GM18505 (cell line): Measurements from ENCODE around the gene KRT86.
"Not testable (repeated sequence)": the region's sequence is repeated elsewhere in the genome, so short reads cannot be mapped to it uniquely, and the experiment has no call there.

Experiments used
- ATAC-seq: cut with Tn5 transposase; IDR thresholded peaks from one replicate; pipeline ENCODE4 v1.9.1; 2021; ENCODE audit not compliant: unreplicated experiment
- POLR2A ChIP-seq: IDR thresholded peaks from 4 replicates; pipeline ENCODE4 v1.6.1; 2011; ENCODE audit warnings: borderline replicate concordance; ENCODE audit not compliant: insufficient read depth, insufficient read length; ENCODE audit errors: extremely low read depth

The KRT86 gene

GRCh38 chr12:52233462-52234207, 40.8 kb upstream of the KRT86 start:
- no peak for TF ChIP-seq POLR2A
- no peak for ATAC-seq

GRCh38 chr12:52234223-52234810, 40.1 kb upstream of the KRT86 start:
- ATAC-seq: no peak
- no peak for TF ChIP-seq POLR2A

- ATAC-seq: no peak
- TF ChIP-seq POLR2A: no peak
These were observed 39.3 kb upstream of the KRT86 start for GRCh38 chr12:52235001-52235764.

- ATAC-seq: no peak
- no peak for TF ChIP-seq POLR2A
These were observed 38.6 kb upstream of the KRT86 start for GRCh38 chr12:52235822-52236361.

- no peak for ATAC-seq
- no peak for TF ChIP-seq POLR2A
These were observed 37.9 kb upstream of the KRT86 start for GRCh38 chr12:52236386-52237050.

- TF ChIP-seq POLR2A: no peak
- no peak for ATAC-seq
These were observed 36.1 kb upstream of the KRT86 start for GRCh38 chr12:52238207-52238840.

- no peak for ATAC-seq
- TF ChIP-seq POLR2A: no peak
These were observed 35.4 kb upstream of the KRT86 start for GRCh38 chr12:52238916-52239646.

- no peak for ATAC-seq
- TF ChIP-seq POLR2A: no peak
These were observed 34.7 kb upstream of the KRT86 start for GRCh38 chr12:52239767-52240166.

- ATAC-seq: not testable (repeated sequence)
These were observed 34.2 kb upstream of the KRT86 start for GRCh38 chr12:52240247-52240646.

- TF ChIP-seq POLR2A: no peak
These were observed 33.1 kb upstream of the KRT86 start for GRCh38 chr12:52241205-52241842.

GRCh38 chr12:52242442-52243258, 31.8 kb upstream of the KRT86 start:
- no peak for ATAC-seq
- TF ChIP-seq POLR2A: no peak

More at GRCh38 chr12:52241205-52241842, 33.1 kb upstream of the KRT86 start:
- no peak for ATAC-seq
